Superior temporal gyrus (tissue), 1 donor: ENCODE results near the gene CD84.
"Not testable (repeated sequence)": the region's sequence is repeated elsewhere in the genome, so short reads cannot be mapped to it uniquely, and the experiment has no call there.

ENCODE experiments used
- DNase-seq: peaks from one replicate; pipeline ENCODE4 v3.0.0-alpha.2; 2016; ENCODE audit errors: extremely low spot score

Gene CD84

DNA sequence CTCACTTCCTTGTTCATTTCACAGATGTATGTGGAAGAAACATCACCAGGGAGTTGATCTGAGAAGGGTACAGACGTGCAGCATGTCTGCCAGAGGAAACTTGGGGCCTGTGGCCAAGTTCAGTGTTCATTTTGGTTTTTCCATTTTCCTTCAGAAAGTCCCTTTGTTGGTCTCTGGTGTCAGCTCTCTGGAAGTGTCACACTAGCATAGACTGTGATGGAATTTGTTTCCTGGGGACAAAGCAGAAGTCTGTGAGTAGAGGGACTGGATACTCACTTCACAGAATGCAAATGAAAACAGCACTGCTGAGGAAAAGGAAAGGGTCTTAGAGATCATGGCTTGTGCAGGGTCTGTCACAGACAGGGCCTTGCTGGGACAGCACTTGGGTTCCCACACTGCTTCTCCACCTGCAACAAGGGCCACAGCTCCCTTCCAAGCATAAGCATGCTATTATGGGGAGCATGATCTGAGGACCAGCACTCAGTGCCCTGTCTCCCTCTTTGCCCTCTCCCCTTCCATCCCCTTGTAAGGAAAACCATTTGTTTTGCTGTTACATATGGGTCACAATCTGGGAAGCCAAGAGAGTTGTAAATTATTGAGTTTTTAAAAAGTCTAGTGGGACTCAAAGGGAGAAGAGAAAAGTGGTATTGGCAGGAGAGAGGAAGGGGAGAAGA, 31.4 kb upstream of the CD84 start:
- DNase-seq = no peak

DNA sequence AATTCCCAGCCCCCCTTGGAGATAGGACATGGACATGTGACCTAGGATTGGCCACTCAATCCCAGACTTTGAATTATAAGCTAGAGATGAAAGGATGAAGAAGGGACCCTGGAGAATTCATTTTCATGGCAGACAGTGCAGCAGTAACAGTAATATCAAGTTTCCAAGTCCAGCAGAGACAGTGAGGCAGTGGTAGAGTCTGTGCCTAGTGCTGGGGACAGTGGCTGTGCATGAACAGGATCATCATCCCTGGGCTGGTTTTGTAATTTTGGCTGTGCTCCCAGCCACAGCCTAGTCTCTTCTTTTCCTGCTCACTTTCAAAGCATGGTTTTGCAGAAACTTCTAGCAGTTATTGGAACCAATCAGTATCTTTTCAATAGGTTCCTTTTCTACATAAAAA, 29.6 kb upstream of the CD84 start:
- no peak for DNase-seq

DNA sequence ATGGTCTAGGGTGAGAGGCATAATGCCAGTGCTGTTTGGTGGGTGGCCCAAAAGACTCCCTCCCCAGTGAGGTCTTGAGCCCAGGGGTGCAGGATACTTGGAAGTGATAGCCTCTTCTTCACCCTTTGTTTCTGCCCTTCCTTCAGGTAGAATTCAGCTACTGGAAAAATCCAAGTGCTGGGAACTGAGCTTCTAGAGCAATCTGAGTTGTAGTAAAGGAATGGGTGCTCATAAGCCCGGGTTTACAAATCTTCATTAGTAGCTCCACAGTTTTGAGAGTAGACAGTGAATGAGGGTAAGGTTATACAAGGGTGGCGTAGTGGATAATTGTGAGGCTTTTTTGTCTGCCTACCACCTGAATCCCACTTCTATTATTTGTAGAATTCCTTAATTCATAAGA, 29.2 kb upstream of the CD84 start:
- DNase-seq = no peak

DNA sequence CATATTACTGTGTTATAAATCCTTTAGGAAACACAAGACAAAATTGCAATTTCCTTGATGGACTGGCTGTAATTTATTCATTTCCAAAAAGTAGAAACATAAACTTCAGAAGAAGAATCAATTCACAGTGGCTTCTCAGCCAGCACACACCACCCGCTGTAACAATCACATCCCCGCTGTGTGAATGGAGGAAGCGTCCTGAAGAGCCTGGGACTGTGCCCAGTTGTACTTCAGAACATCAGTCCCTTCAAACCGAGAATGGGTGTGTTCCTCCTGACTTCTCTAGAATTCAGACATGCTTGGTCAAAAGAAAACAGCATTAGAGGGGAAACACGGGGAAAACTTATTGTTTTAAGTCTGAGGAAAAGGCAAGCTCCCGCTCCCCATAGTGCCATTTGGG, 28.8 kb upstream of the CD84 start:
- no peak for DNase-seq

DNA sequence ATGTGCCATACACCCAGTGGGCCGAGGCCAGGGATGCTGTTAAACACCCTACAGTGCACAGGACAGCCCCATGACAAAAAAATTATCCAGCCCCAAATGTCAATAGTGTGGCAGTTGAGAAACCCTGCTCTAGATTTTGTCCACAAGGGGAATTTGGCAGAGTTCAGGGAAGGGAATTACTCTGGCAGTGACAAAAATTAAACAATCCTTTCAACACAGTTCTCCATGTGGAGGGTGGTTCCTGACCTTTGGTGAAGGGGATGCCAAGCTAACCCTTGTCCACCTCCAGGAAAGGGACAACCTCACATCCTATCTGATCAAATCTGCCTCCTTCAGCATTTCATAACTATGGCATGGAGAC, 28.4 kb upstream of the CD84 start:
- DNase-seq = no peak

DNA sequence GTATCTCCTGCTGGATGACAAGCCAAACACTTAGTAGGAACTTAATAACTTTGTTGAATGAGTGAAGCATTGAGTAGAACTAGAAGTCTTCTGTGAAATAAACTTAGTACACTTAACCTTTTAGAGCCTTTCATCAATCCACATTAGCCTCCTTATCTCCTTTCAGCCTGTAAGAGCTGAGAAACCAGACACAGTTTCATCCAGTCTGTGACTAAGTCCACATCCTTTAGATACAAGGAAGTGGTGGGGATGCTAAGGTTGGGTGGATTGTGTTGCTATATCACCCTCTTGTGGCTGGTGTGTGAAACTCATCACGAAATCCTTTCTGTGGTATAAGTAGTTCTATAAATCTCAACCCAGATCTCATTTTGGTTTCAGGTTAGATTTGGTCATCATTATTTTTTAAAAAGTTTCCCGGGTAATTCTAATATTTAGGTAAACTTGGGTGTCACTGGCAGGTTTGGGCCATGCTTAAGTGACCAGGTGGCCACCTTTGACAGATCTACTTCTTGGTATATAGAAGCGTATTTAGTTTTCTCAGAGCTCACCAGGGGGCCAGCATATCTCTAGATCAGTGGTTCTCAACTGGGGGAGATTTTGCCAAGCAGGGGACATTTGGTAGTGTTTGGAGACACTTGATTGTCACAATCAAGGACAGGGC, 27.8 kb upstream of the CD84 start:
- peak; percentile 58 for DNase-seq

DNA sequence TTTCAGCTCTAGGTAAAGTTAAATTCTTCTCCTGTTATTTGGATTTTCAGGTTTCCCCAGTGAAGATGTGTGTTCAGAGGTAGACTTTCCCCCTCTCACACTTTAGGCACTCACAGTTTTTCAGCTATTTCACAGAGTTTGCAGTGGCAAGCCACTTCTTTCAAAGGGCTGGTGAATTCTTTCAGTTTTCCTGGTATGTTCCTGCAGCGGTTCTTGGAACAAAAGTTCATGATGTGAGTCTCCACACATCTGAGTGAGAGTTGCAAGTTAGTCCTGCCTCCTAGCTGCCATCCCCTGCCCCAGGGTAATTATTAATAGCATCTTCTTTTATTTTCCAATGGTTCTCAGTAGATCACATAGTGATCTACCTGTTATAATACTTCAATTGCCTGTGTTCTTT, 27.3 kb upstream of the CD84 start:
- no peak for DNase-seq

DNA sequence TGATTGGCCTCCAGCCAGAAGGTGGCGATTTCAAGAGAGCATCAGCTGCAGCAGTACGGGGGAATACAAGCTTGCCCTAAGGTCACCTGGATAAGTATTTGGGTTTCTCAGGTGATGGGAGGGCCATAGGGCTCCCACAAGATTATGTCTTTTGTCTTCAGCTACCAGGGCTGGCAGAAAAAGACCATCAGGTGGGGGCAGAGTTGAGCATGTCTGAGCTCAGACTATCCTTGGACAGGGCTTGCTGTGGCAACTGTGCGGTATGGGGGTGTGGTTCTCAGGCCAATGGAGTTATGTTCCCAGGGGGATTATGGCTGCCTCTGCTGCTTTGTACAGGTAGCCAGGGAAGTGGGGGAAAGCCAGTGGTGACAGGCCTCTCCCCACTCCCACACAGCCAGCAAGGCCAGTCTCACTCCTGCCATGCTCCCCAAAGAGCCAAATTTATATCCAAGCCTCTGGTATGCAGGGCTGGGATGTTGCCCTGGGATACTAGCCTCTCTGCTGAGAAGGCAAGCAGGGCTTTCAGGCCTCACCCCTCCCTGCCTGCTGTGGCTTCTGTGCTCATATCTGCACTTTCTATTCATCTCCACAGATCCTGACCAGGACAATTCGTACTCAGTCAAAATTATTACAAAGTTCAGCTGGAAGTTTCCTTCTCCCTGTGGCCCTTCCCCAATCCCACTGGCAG, 26.6 kb upstream of the CD84 start:
- DNase-seq = no peak

DNA sequence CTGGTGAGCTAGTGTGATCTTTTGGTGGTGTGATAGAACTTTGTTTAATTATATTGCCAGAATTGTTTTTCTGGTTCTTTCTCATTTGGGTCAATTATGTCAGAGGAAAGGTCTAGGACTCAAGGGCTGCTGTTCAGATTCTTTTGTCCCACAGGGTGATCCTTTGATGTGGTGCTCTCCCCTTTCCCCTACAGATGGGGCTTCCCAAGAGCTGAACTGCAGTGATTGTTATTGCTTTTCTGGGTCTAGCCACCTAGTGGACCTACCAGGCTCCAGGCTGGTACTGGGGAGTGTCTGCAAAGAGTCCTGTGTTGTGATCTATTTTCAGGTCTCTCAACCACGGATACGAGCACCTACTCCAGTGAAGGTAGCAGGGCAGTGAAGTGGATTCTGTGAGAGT, 25.9 kb upstream of the CD84 start:
- no peak for DNase-seq

DNA sequence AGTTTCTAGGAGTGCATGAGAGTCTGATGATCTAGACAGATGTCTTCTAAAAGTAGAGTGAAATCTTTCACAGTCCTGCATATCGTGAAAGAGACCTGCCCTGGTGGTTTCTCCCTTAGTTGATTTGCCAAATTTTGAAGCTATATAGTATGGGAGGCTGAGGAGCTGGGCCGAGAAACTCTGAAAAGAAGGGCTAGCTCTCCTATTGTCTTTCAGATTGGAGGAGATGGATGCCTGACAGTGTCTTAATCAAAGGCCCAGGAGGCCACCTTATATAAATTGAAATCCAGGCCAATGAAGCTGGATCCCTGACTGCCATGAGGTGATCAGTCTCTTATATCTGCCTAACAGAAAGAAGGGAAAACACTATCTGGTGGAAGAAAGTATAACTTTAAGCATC, 18.4 kb upstream of the CD84 start:
- no peak for DNase-seq

DNA sequence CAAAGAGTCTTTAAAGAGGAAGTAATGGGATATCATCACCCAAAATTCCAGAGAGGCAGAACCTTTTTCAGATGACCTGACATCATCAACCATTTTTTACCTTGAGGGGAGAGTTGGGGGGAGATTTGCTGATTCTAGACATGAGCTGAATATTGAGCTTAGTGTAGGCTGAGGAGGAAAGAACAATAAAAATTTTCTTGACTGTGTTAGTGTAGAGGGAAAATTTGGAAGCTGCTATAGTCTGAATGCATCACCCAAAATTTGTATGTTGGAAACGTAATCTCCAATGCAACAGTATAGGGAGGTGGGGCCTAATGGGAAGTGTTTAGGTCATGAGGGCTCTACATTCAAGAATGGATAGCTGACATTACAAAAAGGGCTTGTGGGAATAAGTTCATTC, 17.8 kb upstream of the CD84 start:
- no peak for DNase-seq

DNA sequence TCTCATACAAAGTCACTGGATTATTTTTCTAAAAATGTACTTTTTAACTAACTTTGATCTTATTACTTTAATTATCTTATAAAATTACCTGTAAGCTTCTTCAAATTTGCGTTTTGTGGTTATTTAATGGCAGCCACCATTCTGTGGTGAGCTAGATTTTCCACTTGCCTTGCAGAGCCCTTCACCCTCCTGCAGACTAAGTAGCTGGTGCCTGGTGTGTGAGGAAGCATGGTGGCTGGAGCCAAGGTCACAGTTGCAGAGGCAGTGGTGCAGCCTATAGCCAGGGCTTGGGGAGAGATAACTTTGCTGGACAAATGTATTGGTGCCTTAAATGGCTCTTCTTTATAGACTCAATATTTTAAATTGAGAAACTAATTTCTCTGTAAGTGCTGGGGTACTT, 11.2 kb upstream of the CD84 start:
- DNase-seq = no peak

DNA sequence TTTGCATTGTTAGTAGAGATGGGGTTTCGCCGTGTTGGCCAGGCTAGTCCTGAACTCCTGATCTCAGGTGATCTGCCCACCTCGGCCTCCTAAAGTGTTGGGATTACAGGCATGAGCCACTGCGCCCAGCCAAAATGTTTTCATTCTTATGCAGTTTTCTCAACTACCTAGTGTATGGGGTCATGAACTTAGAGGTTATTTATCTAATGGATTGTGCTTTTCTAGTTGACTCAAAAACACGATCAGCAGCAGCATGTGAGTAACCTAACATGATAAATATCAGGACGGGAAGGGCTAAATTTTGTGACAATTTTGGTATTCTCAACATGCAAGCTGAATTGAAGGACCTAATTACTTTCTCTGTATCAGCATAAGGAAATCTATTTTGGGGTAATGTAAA, 9.2 kb upstream of the CD84 start:
- no peak for DNase-seq

DNA sequence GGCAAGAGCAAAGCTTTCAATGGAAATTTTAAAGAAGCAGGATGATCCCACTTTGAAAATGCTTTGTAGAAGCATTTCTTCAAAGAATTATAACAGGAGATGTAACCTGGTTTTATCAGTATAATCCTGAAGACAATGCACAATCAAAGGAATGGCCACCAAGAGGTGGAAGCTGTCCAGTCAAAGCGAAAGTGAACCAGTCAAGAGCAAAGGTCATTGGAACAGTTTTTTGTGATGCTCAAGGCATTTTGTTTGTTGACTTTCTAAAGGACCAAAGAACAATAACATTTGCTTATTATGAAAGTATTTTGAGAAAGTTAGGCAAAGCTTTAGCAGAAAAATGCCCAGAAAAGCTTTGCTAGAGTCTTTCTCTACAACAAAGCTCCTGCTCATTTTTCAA, 5.5 kb upstream of the CD84 start:
- no peak for DNase-seq

DNA sequence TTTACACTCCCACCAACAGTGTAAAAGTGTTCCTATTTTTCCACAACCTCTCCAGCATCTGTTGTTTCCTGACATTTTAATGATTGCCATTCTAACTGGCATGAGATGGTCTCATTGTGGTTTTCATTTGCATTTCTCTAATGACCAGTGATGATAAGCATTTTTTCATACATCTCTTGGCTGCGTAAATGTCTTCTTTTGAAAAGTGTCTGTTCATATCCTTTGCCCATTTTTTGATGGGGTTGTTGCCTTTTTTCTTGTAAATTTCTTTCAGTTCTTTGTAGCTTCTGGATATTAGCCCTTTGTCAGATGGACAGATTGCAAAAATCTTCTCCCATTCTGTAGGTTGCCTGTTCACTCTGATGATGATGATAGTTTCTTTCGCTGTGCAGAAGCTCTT, 3.7 kb upstream of the CD84 start:
- not testable (repeated sequence) for DNase-seq

DNA sequence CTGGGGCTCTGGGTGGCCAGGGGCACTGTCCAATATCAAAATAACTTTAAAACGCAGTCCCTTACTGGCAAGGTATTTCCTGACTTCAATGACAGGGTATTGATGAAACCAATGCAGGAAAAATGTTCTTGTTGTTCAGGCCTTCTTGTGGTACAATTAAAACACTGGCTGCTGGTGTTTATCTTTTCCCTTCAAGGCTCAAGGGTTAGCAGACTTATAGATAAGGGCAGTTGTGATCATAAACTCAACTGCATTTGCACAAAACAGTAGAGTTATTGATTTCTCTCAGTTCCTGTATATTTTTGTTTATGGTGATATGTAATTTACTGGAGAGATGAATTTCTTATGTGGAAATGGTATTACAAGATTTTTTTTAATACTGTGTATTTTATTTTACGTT, 2.7 kb upstream of the CD84 start:
- DNase-seq = no peak

DNA sequence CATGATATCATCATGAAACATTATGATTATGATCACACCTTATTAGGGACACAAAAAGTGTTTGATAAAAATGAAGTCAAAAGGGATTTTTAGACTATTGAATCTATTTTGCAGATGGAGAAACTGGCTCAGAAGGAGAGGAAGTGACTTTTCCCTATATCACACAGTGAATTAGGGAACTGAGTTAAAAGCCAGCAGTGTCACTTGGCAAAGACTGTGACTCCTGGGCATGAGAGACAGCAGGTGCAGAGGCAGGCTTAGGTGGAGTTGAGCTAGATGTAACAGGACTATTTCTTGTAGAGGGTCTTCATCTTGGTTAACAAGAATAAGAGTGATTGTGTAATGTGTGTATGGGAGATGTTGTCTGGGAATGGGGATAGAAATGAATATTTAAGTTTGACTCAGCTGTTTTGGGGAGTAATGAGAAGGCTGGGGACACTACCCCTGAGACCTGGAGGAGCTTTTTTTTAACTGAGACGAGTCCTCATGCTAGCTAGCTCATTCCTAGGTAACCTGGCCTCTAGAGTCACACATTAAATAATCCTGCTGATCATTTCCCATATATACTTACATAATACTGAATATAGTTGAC, 1.0 kb upstream of the CD84 start:
- no peak for DNase-seq

DNA sequence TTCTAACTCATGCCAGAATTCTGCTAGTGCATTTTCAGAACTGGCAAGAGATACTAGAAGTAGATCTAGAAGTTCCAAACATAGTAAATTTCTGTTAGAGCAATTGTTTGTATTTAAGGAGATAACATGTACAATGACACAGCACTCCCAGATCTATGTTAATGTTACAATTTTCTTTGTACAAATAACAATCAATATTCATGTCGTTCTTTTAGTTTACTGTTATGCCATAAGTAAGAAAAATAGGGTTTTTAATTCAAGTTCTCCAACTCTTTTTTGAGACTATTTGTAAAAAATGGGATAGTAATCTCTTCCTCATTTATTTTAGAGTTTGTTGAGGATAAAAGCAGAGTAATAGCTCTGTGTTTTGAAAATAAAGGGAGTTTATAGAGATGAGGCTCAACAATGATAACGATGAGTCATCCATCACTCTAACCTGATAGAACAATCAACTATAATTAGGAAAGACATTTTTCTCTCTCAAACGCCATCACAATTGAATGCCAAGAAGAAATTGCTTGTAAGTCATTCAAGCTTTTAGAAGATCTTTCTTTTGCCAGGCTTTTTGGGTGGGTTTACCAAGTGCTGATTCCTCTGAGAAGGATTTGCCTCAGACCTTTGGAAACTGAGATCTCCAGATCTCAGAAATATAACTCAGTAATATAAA, 638 bp downstream of the CD84 start:
- DNase-seq = no peak

DNA sequence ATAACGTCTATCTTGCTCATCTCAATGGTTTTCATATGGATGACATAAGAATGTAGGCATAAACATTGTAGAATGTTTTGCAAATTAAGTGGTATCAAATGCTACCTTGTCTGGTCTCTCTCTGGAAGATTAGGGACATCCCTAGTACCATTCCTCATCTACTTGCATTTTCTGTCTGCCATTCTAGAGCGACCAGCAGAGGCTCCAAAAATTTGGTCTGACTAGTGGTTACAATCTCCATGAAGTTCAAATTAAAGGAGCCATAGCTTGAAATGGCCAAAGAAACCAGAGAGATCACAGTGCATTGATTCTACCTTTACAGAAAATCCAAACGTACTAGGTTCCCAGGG, 1.1 kb downstream of the CD84 start:
- DNase-seq = no peak

DNA sequence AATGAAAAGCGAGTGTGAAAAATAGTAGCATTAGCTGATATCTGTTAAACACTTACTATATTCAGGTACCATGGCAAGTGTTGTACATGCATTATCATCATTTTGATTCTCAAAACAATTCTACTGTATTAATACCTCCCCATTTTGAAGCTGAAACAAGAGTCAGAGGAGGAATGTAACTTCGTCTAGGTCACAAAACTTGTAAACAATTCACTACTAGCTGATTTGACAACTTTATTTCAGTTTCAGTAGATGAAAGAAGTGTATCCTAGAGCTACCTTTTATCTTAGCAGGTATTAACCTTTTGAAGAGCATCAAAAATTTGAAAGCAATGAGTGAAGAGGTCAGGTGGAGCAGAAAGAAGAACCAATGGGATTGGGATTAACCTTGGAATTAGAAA, 1.6 kb downstream of the CD84 start:
- no peak for DNase-seq

DNA sequence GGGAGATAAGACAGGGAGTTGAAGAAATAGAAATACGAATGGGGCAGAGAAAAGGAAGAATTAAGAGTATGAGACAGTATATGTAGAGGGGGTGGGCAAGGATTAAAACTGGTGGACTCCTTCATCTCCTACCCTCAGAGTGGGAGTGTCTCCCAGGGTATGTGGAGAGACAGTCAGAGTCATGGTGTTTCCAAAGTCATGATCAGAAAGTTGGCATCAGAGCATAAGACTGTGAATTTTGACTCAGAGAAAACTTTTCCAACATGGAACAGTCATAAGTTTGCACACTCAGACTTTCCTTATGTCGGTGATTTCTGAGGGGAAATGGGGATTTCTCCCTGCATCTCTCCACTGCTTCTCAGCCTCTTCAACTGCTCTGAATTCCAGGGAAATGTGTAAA, 2.4 kb downstream of the CD84 start:
- no peak for DNase-seq

DNA sequence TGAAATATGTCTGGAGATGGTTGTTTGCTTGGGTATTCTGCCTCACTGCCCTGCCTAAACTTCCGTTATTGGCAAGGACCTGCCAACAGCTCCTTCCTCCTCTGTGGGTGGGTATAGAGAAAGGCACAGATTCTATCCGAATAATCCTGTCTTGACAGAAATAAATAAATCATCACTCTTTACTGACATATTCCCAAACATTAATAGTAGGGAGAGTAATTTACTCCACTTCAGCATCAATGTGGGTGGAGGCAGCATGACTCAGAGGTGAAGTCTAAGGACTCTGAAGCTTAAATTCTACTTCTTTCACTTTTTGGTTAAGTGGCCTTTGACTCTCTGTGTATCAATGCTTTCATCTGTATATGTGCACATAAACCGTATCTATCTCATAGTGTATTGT, 2.9 kb downstream of the CD84 start:
- no peak for DNase-seq
